Sigmoid colon (tissue), 7 donors: ENCODE results near the gene PDHX. TPM values are rescaled to one million over a fixed set of nuclear protein-coding genes. Genes with fewer than 3 reads are reported as not detected.
A peak's percentile ranks its signal among the peaks of the same experiment; 100 is the strongest.

Experiments
- DNase-seq: peaks from one replicate; pipeline ENCODE4 v3.0.0-alpha.2; 2019
- H3K27ac ChIP-seq, 4 donors: fragments of 200-600 bp; sonication (generic); one replicate each; pipeline ENCODE4 v1.5.1; 2016 to 2019; ENCODE audit warnings: mild to moderate bottlenecking in 1 of 4
- H3K27me3 ChIP-seq, 3 donors: fragments of 200-600 bp; sonication (generic); one replicate each; pipeline ENCODE4 v1.5.1; 2019; ENCODE audit warnings: mild to moderate bottlenecking in 1 of 3
- H3K36me3 ChIP-seq, 4 donors: fragments of 200-600 bp; sonication (generic); one replicate each; pipeline ENCODE4 v1.5.1; 2016 to 2019
- H3K4me1 ChIP-seq, 4 donors: fragments of 200-600 bp; sonication (generic); one replicate each; pipeline ENCODE4 v1.5.1; 2017 to 2019
- H3K4me3 ChIP-seq, 4 donors: fragments of 200-600 bp; sonication (generic); one replicate each; pipeline ENCODE4 v1.5.1; 2017 to 2019; ENCODE audit warnings: mild to moderate bottlenecking in 2 of 4, moderate library complexity in 1 of 4
- H3K9me3 ChIP-seq, 4 donors: fragments of 200-600 bp in 3 of 4; sonication (generic) in 3 of 4; one replicate each; pipeline versions ENCODE4 v1.5.1 to v1.6.1; 2013 to 2019
- EP300 ChIP-seq, 4 donors: sonication (generic); formaldehyde crosslinking; IDR thresholded peaks; one replicate each; pipeline ENCODE4 v1.6.1; 2017; ENCODE audit warnings: antibody characterized with exemption in 4 of 4
- POLR2A ChIP-seq, 2 donors: fragments of 450-650 bp; IDR thresholded peaks; one replicate each; pipeline ENCODE4 v1.6.1; 2016; ENCODE audit warnings: antibody characterized with exemption in 2 of 2, mild to moderate bottlenecking in 2 of 2, moderate library complexity in 2 of 2
- POLR2AphosphoS5 ChIP-seq, 4 donors: sonication (generic); formaldehyde crosslinking; IDR thresholded peaks; one replicate each; pipeline ENCODE4 v1.6.1; 2017; ENCODE audit warnings: antibody characterized with exemption in 4 of 4
- WGBS, 2 donors: extraction: QIAGEN DNeasy Blood & Tissue Kit; methylation state at CpG; one replicate each; pipeline ENCODE4 v1.1.7; 2013; 5-methylcytosine and 5-hydroxymethylcytosine counted together
- intact Hi-C: fragments of 100-400 bp; cut with DNase I; formaldehyde crosslinking; loops from one replicate; pipeline ENCODE4 v1.15.1; 2023
- polyA plus RNA-seq, 3 donors: library from polyadenylated mRNA; stranded (reverse); fragments of 200-250 nt; gene quantifications; one replicate each; pipeline ENCODE4 v1.2.3, GENCODE V29; 2013
- total RNA-seq, 4 donors: library from RNA; depleted of rRNA; stranded (reverse); fragments of >200 nt; gene quantifications; one replicate each; pipeline ENCODE4 v1.1.0, GENCODE V29; 2016
- TF ChIP-seq, protein P1 (sequence below), 4 experiments: fragments of 450-650 bp in 3 of 4; fragments of 200-600 bp in 1 of 4; IDR thresholded peaks; one replicate each; pipeline ENCODE4 v1.5.1; 2016 to 2019; ENCODE audit warnings: antibody characterized with exemption in 4 of 4, mild to moderate bottlenecking in 3 of 4, moderate library complexity in 2 of 4
- donor health status: healthy with polysubstance abuse.
- donor health status: Bipolar disorder and iron deficiency.
- donor health status: healthy.

The PDHX gene
- total and polyA plus RNA-seq, 7 donors = 22.2 to 41.4 (median 29.6) TPM

- peaks cover 0 to 16% (median 7%) of the 10 kb centered on the region in 4 donors for H3K4me1 ChIP-seq
- no peak overlapping the region for H3K27ac ChIP-seq
- intact Hi-C loops = no loop called here
- H3K27me3 ChIP-seq = no peaks in the 10 kb centered on the region
- H3K9me3 ChIP-seq = peaks cover 0 to under 1% (median 0%) of the 10 kb centered on the region in 4 donors
- no peak for DNase-seq
- 90 to 97% methylated on average over 6 of the region's 6 CpGs for WGBS, 2 donors
- no peaks in the 10 kb centered on the region for H3K36me3 ChIP-seq
- H3K4me3 ChIP-seq = no peak overlapping the region
- TF ChIP-seq POLR2AphosphoS5 (IDR thresholded peaks at IDR 0.05) (no peak), POLR2A (IDR thresholded peaks at IDR 0.05) (no peak), EP300 (IDR thresholded peaks at IDR 0.05) (no peak)
- TF ChIP-seq, protein P1, sequence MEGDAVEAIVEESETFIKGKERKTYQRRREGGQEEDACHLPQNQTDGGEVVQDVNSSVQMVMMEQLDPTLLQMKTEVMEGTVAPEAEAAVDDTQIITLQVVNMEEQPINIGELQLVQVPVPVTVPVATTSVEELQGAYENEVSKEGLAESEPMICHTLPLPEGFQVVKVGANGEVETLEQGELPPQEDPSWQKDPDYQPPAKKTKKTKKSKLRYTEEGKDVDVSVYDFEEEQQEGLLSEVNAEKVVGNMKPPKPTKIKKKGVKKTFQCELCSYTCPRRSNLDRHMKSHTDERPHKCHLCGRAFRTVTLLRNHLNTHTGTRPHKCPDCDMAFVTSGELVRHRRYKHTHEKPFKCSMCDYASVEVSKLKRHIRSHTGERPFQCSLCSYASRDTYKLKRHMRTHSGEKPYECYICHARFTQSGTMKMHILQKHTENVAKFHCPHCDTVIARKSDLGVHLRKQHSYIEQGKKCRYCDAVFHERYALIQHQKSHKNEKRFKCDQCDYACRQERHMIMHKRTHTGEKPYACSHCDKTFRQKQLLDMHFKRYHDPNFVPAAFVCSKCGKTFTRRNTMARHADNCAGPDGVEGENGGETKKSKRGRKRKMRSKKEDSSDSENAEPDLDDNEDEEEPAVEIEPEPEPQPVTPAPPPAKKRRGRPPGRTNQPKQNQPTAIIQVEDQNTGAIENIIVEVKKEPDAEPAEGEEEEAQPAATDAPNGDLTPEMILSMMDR (IDR thresholded peaks at IDR 0.05) = no peak
These were observed 116.6 kb downstream of the PDHX start for GRCh38 chr11:35033011-35033410.

- no peak overlapping the region for H3K4me3 ChIP-seq
- peaks cover 0 to 16% (median 7%) of the 10 kb centered on the region in 4 donors for H3K4me1 ChIP-seq
- DNase-seq = no peak
- H3K9me3 ChIP-seq = no peaks in the 10 kb centered on the region
- no peaks in the 10 kb centered on the region for H3K27me3 ChIP-seq
- intact Hi-C loops = no loop called here
- no peak overlapping the region for H3K27ac ChIP-seq
- no peaks in the 10 kb centered on the region for H3K36me3 ChIP-seq
- 96 to 98% methylated on average over 3 of the region's 3 CpGs for WGBS, 2 donors
- no peak for TF ChIP-seq EP300 (IDR thresholded peaks at IDR 0.05)
- TF ChIP-seq, protein P1 (IDR thresholded peaks at IDR 0.05) = no peak
These were observed 118.0 kb downstream of the PDHX start for GRCh38 chr11:35034401-35034800.

- TF ChIP-seq POLR2AphosphoS5 (IDR thresholded peaks at IDR 0.05) (no peak), POLR2A (IDR thresholded peaks at IDR 0.05) (no peak)
- WGBS, 2 donors = 70 to 86% methylated on average over 3 of the region's 3 CpGs
- Histone ChIP-seq H3K27ac (no peak overlapping the region), H3K9me3 (no peaks in the 10 kb centered on the region), H3K27me3 (no peaks in the 10 kb centered on the region), H3K4me3 (no peak overlapping the region), H3K36me3 (no peaks in the 10 kb centered on the region), H3K4me1 (peaks cover 0 to 17% (median 3%) of the 10 kb centered on the region in 4 donors)
- no peak for DNase-seq
- intact Hi-C loops = no loop called here
These were observed 119.5 kb downstream of the PDHX start for GRCh38 chr11:35035894-35036408.

GRCh38 chr11:35036639-35037038 lies 120.2 kb downstream of the PDHX start:
- Histone ChIP-seq H3K36me3 (no peaks in the 10 kb centered on the region), H3K9me3 (no peaks in the 10 kb centered on the region), H3K27me3 (no peaks in the 10 kb centered on the region), H3K4me3 (no peak overlapping the region), H3K4me1 (peaks cover 0 to 13% (median 3%) of the 10 kb centered on the region in 4 donors), H3K27ac (no peak overlapping the region)
- TF ChIP-seq EP300 (IDR thresholded peaks at IDR 0.05) (no peak), POLR2AphosphoS5 (IDR thresholded peaks at IDR 0.05) (peak in 1 of 4 donors; percentile 69)
- DNase-seq = no peak
- WGBS, 2 donors = 72 to 89% methylated on average over 3 of the region's 3 CpGs
- intact Hi-C loops = no loop called here

DNA sequence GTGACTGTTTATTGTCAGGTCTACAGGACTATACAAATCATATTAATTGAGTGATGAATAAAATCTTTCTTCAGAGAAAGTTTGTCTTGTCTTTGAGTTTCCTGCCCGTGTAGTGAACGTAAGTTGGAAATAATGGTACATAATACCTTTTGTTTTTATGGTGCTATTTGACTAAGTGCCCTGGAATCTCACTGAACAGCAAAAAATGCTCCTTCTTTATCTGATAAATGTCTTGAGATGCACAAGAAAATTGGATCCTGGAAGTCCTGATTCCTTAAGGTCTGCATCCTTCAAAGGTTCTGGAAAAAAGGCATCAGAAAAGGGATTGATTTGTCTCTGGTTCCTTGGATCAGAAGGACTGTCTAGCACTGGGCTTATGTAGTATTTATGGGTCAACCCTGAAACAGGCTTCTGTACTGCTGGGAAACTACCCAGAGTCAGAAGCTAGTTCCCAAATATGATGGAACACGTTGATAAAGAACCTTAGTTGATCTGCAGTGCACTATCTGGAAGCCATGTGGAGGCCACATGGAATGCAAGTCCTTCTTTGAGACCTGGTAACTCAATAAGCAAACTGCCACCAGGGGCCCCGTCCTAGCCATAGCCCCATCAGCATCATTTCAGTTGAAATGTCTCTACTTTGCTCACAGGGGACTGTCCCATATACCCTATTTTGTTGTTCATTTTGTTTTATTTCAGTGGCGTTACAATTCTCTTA lies 122.0 kb downstream of the PDHX start:
- no peaks in the 10 kb centered on the region for H3K36me3 ChIP-seq
- WGBS, 2 donors = 84 to 95% methylated on average over 5 of the region's 5 CpGs
- no peak for DNase-seq
- intact Hi-C loops = no loop called here
- H3K27me3 ChIP-seq = no peaks in the 10 kb centered on the region
- TF ChIP-seq POLR2AphosphoS5 (IDR thresholded peaks at IDR 0.05) = no peak
- no peak for TF ChIP-seq EP300 (IDR thresholded peaks at IDR 0.05)
- TF ChIP-seq, protein P1 (IDR thresholded peaks at IDR 0.05) = no peak
- no peak for TF ChIP-seq POLR2A (IDR thresholded peaks at IDR 0.05)
- H3K9me3 ChIP-seq = no peaks in the 10 kb centered on the region
- no peak overlapping the region for H3K27ac ChIP-seq
- H3K4me1 ChIP-seq = peaks cover 0 to 23% (median 9%) of the 10 kb centered on the region in 4 donors
- no peak overlapping the region for H3K4me3 ChIP-seq
